Adipose tissue (tissue), 3 donors: ENCODE results near the gene ZBTB12. TPM values are rescaled to one million over a fixed set of nuclear protein-coding genes. Genes with fewer than 3 reads are reported as not detected.
"Not testable (repeated sequence)": the region's sequence is repeated elsewhere in the genome, so short reads cannot be mapped to it uniquely, and the experiment has no call there.

ENCODE experiments used
- H3K27ac ChIP-seq: one replicate; pipeline ENCODE4 v1.5.1; 2013; ENCODE audit warnings: low read depth, low read length
- WGBS, 3 donors: extraction: QIAGEN DNeasy Blood & Tissue Kit; methylation state at CpG; one replicate each; pipeline ENCODE4 v1.1.7; 2013; 5-methylcytosine and 5-hydroxymethylcytosine counted together
- polyA plus RNA-seq, 3 donors: library from polyadenylated mRNA; stranded (reverse); fragments of 200-250 nt; gene quantifications; one replicate each; pipeline ENCODE4 v1.2.3, GENCODE V29; 2013
- donor health status: healthy with polysubstance abuse.
- donor health status: Bipolar disorder and iron deficiency.
- donor health status: healthy.

Gene ZBTB12
- polyA plus RNA-seq, 3 donors, result 1.7 to 5.2 (median 2.2) TPM

DNA sequence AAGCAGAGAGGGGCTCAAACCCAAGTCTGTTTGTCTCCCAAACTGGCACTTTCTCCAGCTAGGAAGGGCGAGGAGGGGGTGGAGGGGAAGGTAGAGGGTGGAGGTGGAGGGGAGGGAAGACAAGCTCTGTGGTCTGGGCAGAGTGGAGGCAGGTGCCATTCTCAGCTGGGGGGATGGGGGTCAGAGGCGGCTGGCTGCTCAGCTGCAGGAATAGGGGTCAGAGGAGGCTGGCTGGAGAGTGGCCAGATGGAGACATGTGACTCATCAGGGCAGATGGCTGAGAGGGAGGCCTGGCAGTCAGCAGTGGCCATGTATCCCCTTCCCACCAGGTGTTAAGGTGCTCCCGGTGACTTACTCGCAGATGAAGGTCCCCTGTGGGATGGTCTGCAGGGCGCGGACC lies 19.5 kb downstream of the ZBTB12 start:
- H3K27ac ChIP-seq, result no peak overlapping the region
- 87 to 93% (median 88%) methylated on average over 4 to 6 of the region's 6 CpGs for WGBS, 3 donors

DNA sequence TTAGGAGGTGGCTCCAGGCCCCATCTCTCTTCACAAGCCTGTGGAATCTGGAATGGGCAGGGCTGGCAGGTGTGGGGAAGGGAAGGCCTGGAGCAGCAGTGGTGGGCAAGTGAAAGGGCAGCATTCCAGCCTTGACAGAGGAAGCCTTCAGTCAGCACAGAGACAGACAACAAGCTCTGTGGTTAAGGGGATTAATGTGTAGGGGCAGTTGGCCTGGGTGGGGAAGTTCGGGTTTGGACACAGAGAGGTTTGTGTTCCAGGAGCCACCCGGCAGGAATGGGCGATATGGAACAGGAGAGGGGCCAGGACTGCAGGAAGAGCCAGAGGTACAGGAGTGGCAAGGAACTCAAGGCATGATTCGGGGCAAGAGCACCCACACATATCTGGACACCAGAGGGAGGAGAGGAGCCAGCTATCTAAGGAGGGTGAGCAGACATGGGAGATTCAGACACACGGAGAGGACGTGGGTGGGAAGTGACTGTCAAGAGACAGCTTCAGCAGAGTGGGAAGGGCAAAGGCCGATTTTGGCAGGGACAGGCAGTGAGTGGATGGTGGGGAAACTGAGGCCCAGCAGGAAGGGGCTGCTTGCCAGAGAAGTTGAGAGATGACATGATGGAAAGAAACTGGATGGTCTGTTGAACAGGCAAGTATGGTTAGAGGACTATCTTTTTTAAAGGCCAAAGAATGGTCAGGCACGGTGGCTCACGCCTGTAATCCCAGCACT lies 20.6 kb downstream of the ZBTB12 start:
- 82 to 94% (median 88%) methylated on average over 9 of the region's 9 CpGs for WGBS, 3 donors
- H3K27ac ChIP-seq, result no peak overlapping the region

DNA sequence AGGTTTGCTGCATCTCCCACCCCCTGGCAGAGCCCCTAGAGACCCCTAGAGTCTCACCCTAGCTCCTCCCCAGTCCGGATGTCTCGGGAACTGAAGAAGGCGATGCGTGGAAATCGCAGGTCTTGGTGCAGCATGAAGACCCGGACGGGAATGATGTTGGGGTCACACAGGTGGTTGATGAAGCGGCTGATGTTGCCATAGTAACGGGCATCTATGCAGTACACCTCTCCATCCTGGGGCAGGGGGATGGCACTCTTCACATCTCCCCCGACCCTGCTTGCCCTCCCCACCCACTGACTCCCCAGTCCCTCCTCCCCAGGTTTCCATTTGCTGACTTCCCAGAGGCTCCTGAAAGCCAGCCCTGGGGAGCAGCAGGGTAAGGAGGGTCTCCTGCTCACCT lies 21.3 kb downstream of the ZBTB12 start:
- no peak overlapping the region for H3K27ac ChIP-seq
- 85 to 93% (median 89%) methylated on average over 10 of the region's 10 CpGs for WGBS, 3 donors

DNA sequence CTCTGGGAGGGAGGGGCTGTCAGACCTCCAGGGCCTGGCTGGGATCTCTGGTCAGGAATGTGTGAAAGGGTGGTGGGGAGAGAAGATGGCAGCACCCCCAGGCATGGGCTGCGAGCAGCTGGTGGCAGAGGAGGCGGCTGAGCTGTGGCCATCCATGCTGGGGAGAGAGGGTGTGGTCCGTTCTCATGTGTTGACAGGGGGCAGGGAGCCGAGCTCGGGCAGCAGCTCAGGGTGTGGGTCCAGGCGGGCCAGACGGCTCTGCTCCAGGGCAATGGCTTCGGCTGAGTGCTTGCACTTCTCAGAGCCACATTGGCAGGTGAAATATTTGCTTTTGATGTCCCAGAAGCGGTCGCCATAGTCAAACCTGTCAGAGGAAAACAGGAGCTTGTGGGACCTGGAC lies 22.0 kb downstream of the ZBTB12 start:
- WGBS, 3 donors, result 74 to 90% (median 77%) methylated on average over 10 of the region's 10 CpGs
- no peak overlapping the region for H3K27ac ChIP-seq

GRCh38 chr6:31879143-31879542 lies 22.7 kb downstream of the ZBTB12 start:
- 65 to 80% (median 72%) methylated on average over 13 of the region's 13 CpGs for WGBS, 3 donors
- H3K27ac ChIP-seq, result no peak overlapping the region

DNA sequence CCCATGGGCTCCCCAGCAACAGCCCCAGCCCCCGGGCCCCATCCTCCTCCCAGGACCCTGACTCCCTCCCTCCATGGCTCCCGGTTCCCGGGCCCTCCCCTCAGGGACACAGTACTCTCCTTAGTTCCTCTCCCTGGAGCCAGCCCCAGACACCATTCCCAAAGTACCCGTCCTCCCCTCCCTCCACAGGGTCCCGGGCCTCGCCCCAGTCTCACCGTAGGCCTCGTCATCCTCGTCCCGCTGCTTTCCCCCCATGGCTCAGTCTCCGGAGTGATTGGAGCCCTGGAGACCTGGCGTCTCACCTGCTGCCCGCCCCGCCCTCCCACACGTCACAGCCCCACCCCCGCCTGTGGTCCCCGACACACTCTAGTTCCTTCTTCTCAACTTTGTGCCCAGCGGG lies 23.2 kb downstream of the ZBTB12 start, which contains the start of gene SLC44A4:
Gene SLC44A4, minus strand, starts transcription at position 272 of the 400 bp plus-strand sequence. Its CDS starts 17 bp downstream, at position 255.
- no peak within 1 kb of the TSS for H3K27ac ChIP-seq
- WGBS, 3 donors, result 44 to 70% (median 53%) methylated on average over 18 of the region's 18 CpGs

GRCh38 chr6:31878222-31878621 lies 23.7 kb downstream of the ZBTB12 start:
- 71 to 83% (median 78%) methylated on average over 3 of the region's 3 CpGs for WGBS, 3 donors
- no peak overlapping the region for H3K27ac ChIP-seq

DNA sequence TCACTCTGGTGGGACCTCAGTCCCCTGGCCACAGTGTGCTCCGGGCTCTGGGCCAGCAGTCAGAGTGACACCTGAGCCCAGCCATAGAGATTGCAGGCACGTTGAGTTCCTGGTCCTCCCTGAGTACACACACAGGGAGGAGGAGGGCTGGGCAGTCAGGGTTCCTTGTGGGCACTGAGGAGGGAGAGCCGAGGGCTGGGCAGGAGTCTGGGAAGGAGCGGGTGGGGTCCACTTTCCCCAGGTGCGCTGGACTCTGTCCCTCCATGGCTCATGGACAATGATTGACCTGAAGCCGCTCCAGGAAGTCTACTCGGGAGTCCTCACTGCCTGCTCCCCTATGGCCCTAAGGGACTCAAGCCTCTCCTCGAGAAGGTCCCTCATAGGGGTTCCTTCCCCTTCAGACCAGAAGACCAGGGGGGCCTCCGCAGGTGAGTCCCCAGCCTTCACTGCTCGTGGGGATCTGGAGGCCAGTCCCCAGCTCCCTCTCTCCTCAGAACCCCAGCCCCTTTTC lies 24.2 kb downstream of the ZBTB12 start:
- no peak overlapping the region for H3K27ac ChIP-seq
- 41 to 75% (median 67%) methylated on average over 10 of the region's 10 CpGs for WGBS, 3 donors

GRCh38 chr6:31877125-31877650 lies 24.7 kb downstream of the ZBTB12 start:
- H3K27ac ChIP-seq, result no peak overlapping the region
- 50 to 75% (median 72%) methylated on average over 3 of the region's 3 CpGs for WGBS, 3 donors

DNA sequence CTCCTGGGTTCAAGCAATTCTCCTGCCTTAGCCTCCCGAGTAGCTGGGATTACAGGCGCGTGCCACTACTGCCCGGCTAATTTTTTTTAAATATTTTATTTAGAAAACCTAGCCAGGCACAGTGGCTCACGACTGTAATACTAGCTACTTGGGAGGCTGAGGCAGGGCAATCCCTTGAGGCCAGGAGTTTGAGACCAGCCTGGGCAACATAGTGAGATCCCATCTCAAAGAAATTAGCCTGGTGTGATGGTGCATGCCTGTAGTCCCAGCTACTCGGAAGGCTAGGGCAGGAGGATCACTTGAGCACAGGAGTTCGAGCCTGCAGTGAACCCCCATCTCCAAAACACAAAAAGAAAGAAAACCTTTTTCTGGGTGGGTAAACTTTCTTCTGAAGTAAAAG lies 25.5 kb downstream of the ZBTB12 start:
- no peak overlapping the region for H3K27ac ChIP-seq

DNA sequence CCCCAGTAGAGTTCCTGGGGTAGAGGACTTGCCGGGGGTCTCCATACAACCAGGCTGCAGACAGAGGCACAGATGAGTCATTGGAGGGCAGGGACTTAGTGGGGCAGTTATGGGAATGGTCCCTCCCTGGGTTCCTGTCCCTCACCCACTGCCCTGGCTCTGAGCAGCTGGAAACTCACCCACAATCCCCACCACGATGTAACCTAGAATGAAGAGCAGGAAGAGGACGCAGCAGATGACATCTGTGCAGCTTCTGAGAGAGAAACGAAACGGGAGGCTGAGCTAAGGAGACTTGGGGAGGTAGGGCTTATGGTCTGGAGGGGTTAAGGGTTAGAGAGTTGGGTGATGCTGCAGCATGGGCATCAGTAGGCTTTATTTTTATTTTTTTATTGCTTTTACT lies 26.0 kb downstream of the ZBTB12 start:
- no peak overlapping the region for H3K27ac ChIP-seq
- 55 to 65% (median 64%) methylated on average over 5 of the region's 5 CpGs for WGBS, 3 donors

More for the DNA sequence above, 25.5 kb downstream of the ZBTB12 start:
- 82 to 94% (median 90%) methylated on average over 7 of the region's 7 CpGs for WGBS, 3 donors

- 76 to 84% (median 79%) methylated on average over 5 of the region's 5 CpGs for WGBS, 3 donors
- H3K27ac ChIP-seq, result no peak overlapping the region
Observed at GRCh38 chr6:31874836-31875572, 26.9 kb downstream of the ZBTB12 start.

- 49 to 72% (median 52%) methylated on average over 4 of the region's 4 CpGs for WGBS, 3 donors
- H3K27ac ChIP-seq, result no peak overlapping the region
Observed at GRCh38 chr6:31874084-31874670, 27.7 kb downstream of the ZBTB12 start.

GRCh38 chr6:31871046-31871659 lies 30.7 kb downstream of the ZBTB12 start:
- 64 to 67% (median 66%) methylated on average over 9 of the region's 9 CpGs for WGBS, 3 donors
- H3K27ac ChIP-seq, result no peak overlapping the region

- no peak overlapping the region for H3K27ac ChIP-seq
- WGBS, 3 donors, result 74 to 83% (median 76%) methylated on average over 16 of the region's 16 CpGs
Observed at GRCh38 chr6:31870385-31870921, 31.4 kb downstream of the ZBTB12 start.

- WGBS, 3 donors, result 79 to 81% (median 80%) methylated on average over 8 of the region's 8 CpGs
- H3K27ac ChIP-seq, result no peak overlapping the region
Observed at GRCh38 chr6:31869343-31869742, 32.5 kb downstream of the ZBTB12 start.

DNA sequence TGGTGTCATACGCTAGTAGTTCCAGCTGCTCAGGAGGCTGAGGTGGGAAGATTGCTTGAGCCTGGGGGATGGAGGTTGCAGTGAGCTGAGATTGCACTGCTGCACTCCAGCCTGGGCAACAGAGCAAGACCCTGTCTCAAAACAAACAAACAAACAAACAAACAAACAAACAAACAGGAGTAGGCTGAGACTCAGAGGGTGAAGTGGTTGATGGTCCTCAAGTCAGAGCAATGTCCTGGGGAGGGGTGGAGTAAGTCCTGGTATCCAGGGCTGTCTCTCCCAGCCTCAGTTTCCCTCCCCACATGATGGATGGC lies 33.3 kb downstream of the ZBTB12 start:
- 85 to 100% (median 94%) methylated on average over 1 of the region's 1 CpG for WGBS, 3 donors
- not testable (repeated sequence) for H3K27ac ChIP-seq
